Measurements from ENCODE around the gene CDKN2B-AS1.

DNA sequence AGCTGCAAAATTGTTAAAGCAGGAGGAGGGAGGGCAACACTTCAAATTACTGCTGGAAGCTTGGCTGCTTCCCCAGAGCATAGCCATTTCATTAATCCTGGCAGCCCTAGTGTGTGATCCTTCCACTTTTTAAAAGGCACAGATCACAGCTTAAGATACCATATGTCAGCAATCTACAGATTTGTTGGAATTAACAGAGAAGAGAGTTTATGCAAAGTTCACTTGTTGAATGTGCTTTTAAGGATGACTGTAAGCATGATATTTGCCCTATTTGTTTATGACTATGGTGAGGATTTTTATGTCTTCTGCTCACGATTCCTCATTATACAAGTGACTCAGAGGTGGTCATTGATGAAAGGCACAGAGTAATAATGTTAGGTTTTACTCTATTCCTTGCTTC is 170.6 kb downstream of the CDKN2B-AS1 start:
- TF ChIP-seq, protein P1, sequence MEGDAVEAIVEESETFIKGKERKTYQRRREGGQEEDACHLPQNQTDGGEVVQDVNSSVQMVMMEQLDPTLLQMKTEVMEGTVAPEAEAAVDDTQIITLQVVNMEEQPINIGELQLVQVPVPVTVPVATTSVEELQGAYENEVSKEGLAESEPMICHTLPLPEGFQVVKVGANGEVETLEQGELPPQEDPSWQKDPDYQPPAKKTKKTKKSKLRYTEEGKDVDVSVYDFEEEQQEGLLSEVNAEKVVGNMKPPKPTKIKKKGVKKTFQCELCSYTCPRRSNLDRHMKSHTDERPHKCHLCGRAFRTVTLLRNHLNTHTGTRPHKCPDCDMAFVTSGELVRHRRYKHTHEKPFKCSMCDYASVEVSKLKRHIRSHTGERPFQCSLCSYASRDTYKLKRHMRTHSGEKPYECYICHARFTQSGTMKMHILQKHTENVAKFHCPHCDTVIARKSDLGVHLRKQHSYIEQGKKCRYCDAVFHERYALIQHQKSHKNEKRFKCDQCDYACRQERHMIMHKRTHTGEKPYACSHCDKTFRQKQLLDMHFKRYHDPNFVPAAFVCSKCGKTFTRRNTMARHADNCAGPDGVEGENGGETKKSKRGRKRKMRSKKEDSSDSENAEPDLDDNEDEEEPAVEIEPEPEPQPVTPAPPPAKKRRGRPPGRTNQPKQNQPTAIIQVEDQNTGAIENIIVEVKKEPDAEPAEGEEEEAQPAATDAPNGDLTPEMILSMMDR (IDR thresholded peaks at IDR 0.05), result no peak
- TF ChIP-seq EZH2phosphoT487 (IDR thresholded peaks at IDR 0.05), result no peak

All from neural progenitor cell (in vitro differentiated cells).